Measurements from ENCODE around the gene SYNGR3. TPM values are rescaled to one million over a fixed set of nuclear protein-coding genes. Genes with fewer than 3 reads are reported as not detected.

SYNGR3 gene, protein sequence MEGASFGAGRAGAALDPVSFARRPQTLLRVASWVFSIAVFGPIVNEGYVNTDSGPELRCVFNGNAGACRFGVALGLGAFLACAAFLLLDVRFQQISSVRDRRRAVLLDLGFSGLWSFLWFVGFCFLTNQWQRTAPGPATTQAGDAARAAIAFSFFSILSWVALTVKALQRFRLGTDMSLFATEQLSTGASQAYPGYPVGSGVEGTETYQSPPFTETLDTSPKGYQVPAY
- total RNA-seq (10 to 100 TPM in 1 of 7 donors, 1 to 10 TPM in 5, under 1 TPM in 1; 0.85 to 11.4 (median 2.6) TPM), polyA plus RNA-seq (1 to 10 TPM; 1.8 to 3.0 (median 3.0) TPM)
- long read RNA-seq, donor 1, result 0 reads
- long read RNA-seq, donor 2, partial matches to known transcripts, result 0 of 1 reads
- long read RNA-seq, donor 2, other reads (novel, unspliced or antisense), result 0 of 1 reads

DNA sequence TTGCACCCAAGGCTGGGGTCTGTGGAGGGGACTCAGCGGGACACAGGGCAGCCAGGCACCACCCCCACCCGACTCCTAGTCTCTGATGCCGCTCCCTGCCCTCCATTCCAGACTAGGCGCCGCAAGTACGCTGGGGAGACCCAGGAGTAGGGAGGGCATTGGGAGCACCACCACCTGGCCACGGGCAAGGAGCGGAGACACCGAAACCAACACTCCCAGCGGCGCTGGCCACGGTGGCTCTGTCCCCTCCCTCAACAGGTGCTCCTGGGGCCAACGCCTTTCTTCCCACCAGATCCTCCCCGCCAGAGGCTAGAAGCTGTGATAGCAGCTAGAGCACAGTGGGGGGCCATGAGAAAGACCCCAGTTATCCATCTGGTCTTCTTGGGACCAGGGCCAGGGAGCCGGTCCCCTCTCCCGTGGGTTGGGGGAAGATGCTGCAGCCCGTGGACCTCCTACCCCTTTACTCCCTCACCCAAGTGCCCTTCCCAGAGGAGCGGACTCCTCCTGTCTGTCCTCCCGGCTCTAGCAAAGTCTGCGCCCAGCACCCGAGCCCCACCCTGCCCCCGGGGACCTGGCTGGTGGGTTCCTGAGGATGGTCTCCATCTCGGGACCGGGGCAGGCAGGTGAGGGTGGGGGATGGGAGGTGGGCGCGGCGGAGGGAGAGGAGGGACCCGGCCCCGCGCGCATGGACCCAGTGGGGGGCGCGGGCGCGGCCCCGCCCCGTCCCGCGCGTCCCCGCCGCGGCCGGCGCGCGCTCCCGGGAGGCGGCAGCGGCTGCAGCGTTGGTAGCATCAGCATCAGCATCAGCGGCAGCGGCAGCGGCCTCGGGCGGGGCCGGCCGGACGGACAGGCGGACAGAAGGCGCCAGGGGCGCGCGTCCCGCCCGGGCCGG lies at the start of gene SYNGR3:
TSS of gene SYNGR3 (plus strand) at position 762 of the 892 bp plus-strand sequence. CDS start 133 bp downstream, outside the sequence.
- Histone ChIP-seq H3K4me3 (peak within 1 kb of the TSS; percentile 16 to 72 (median 35)), H3K9me3 (peaks cover 0 to 5% (median 0%) of the 10 kb centered on the region in 8 donors), H3K27me3 (replicated peaks in 1 of 7) (peaks cover 0 to 39% (median 23%) of the 10 kb centered on the region in 7 donors), H3K27ac (peak within 1 kb of the TSS in 6 of 8 donors; percentile 27 to 93 (median 86)), H3K4me1 (peaks cover 21 to 61% (median 44%) of the 10 kb centered on the region in 6 donors), H3K36me3 (peaks cover 0 to 23% (median 15%) of the 10 kb centered on the region in 6 donors)
- WGBS, 5 donors, result 9 to 16% (median 14%) methylated on average over 32 to 67 of the region's 67 CpGs
- intact Hi-C loops (cut with DNase I; ENCODE audit: low total_unique reads), result no loop called here
- DNase-seq, result no peak
- TF ChIP-seq, protein P1, sequence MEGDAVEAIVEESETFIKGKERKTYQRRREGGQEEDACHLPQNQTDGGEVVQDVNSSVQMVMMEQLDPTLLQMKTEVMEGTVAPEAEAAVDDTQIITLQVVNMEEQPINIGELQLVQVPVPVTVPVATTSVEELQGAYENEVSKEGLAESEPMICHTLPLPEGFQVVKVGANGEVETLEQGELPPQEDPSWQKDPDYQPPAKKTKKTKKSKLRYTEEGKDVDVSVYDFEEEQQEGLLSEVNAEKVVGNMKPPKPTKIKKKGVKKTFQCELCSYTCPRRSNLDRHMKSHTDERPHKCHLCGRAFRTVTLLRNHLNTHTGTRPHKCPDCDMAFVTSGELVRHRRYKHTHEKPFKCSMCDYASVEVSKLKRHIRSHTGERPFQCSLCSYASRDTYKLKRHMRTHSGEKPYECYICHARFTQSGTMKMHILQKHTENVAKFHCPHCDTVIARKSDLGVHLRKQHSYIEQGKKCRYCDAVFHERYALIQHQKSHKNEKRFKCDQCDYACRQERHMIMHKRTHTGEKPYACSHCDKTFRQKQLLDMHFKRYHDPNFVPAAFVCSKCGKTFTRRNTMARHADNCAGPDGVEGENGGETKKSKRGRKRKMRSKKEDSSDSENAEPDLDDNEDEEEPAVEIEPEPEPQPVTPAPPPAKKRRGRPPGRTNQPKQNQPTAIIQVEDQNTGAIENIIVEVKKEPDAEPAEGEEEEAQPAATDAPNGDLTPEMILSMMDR (IDR thresholded peaks at IDR 0.05 in 8 of 11, conservative IDR thresholded peaks at IDR 0.05 in 3 of 11), result no peak
- peak in 1 of 3 donors; percentile 31 for TF ChIP-seq POLR2AphosphoS5 (IDR thresholded peaks at IDR 0.05)

DNA sequence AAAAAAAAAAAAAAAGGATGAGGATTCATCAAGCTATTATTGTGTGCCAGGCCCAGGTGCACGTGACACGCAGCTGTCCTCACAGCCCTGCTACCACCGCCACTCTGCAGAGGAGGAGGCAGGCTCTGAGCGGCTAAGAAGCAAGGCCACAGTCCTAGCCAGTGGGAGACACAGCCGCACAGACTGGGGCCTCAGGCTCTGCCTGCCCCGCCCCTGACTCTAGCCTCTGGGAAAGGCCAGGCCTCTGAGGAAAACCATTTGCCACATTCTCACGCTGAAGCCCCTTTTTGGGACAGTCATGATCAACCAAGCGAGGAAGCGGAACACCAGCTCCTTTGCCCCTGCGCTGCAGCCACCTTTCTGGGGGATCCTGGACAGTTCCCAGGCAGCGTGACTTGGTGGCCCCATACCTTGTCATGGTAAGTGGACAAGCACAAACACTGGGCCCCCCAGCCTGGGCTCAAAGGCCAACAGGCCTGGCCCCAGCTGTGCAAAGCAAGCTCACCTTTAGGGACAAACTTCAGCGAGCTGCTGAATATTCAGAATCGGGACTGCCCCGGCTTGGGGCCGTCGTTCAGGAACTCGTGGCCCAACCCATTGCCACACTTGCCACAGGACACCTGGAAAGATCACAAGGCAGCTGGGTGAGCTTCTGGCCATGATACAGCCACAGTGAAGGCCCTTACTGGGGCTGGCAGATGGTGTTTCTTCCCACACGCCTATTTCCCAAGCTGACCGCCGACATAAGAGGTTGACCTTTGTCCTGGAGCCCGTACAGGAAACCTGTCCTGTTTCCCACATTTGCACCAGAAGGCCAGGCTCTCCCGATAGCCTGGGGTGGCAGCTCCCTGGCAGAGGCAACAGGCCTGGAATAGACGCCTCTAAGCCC lies 49.3 kb upstream of the SYNGR3 start:
- no peak for DNase-seq
- intact Hi-C loops (cut with DNase I; ENCODE audit: low total_unique reads), result no loop called here

DNA sequence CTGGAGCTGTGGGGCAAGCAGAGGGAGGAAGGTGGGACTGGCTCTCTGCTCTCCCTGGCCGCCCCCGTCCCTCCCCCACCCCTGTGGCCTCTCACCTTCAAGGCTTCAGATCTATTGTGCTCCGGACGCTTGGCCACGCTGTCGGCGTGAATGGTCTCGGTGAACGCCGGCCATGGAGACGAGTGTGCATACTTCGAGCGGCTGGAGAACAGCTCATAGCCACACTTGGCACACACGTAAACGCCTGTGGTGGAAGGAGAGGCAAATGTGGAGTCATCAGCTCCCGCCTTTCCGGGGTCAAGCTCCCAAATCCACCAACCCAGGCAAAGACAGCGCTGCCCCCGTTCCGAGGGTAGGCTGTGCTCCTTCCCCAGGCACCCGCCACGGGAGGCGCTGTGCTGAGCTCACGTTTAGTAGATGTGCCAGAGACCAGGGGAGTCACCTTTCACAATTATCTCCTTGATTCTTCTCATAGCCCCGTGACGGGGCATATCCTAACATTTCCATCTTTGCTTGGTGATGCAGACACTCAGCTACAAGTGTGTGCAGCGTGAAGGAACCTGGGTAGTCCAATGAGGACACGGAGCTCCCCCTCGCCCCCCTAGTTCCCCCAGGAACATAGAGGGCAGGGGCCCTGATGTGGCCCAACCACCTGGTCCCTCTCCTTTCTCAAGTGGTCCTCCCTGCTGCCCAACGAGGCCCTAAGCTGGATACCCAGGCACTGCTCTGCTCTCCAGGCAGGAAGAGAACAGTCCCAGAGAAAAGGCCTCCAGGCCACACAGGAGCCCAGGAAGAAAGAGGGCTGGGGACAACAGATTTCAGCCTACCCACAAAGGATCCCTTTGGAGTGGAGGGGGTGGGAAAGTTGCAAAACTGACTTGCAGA lies 48.4 kb upstream of the SYNGR3 start:
- 78 to 89% (median 84%) methylated on average over 24 to 30 of the region's 30 CpGs for WGBS, 5 donors
- Histone ChIP-seq H3K4me3 (peak overlapping the region in 7 of 8 donors; percentile 64 to 93 (median 82)), H3K27me3 (replicated peaks in 1 of 7) (no peaks in the 10 kb centered on the region), H3K36me3 (peaks cover 0 to 50% (median 25%) of the 10 kb centered on the region in 6 donors), H3K27ac (peak overlapping the region; percentile 61 to 94 (median 84)), H3K9me3 (no peaks in the 10 kb centered on the region), H3K4me1 (peaks cover 11 to 74% (median 40%) of the 10 kb centered on the region in 6 donors)
- TF ChIP-seq, protein P1 (IDR thresholded peaks at IDR 0.05 in 8 of 11, conservative IDR thresholded peaks at IDR 0.05 in 3 of 11), result no peak
- no peak for TF ChIP-seq POLR2A (IDR thresholded peaks at IDR 0.05)
- TF ChIP-seq POLR2AphosphoS5 (IDR thresholded peaks at IDR 0.05), result no peak
- no peak for DNase-seq
- intact Hi-C loops (cut with DNase I; ENCODE audit: low total_unique reads), result no loop called here

More for the DNA sequence above, 49.3 kb upstream of the SYNGR3 start:
- Histone ChIP-seq H3K27ac (peak overlapping the region in 6 of 8 donors; percentile 83 to 94 (median 88)), H3K9me3 (no peaks in the 10 kb centered on the region), H3K27me3 (replicated peaks in 1 of 7) (no peaks in the 10 kb centered on the region), H3K36me3 (peaks cover 0 to 59% (median 25%) of the 10 kb centered on the region in 6 donors), H3K4me3 (peak overlapping the region in 6 of 8 donors; percentile 64 to 93 (median 83)), H3K4me1 (peaks cover 11 to 81% (median 40%) of the 10 kb centered on the region in 6 donors)
- TF ChIP-seq POLR2AphosphoS5 (IDR thresholded peaks at IDR 0.05) (peak in 1 of 3 donors; percentile 4), POLR2A (IDR thresholded peaks at IDR 0.05) (no peak)
- TF ChIP-seq, protein P1 (IDR thresholded peaks at IDR 0.05 in 8 of 11, conservative IDR thresholded peaks at IDR 0.05 in 3 of 11), result no peak
- WGBS, 5 donors, result 64 to 86% (median 69%) methylated on average over 18 to 23 of the region's 23 CpGs

Data from spleen (tissue), 13 donors.